ENCODE data around the gene ZNF292.
"Not testable (repeated sequence)": the region's sequence is repeated elsewhere in the genome, so short reads cannot be mapped to it uniquely, and the experiment has no call there.

Gene ZNF292

DNA sequence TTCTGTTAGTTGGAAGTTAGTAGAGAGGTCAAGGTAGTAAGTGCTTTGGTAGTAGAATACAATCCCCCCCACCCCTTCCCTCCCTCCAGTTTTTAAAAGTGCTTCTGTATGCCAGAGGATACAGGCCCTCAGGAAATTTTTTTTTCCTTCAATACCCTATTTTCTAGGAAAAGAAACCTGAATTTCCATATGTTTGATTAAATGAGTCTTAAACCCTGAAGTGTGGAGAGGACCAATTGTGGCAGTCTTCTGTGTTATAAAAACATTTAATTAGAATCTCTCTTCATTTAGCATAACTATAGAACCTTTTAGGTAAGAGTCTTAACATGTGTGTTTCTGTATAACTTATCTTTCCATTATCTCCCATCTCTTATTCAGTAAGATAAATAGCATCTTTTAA is 59.5 kb downstream of the ZNF292 start:
- DNase-seq (ENCODE audit: low spot score), result no peak

DNA sequence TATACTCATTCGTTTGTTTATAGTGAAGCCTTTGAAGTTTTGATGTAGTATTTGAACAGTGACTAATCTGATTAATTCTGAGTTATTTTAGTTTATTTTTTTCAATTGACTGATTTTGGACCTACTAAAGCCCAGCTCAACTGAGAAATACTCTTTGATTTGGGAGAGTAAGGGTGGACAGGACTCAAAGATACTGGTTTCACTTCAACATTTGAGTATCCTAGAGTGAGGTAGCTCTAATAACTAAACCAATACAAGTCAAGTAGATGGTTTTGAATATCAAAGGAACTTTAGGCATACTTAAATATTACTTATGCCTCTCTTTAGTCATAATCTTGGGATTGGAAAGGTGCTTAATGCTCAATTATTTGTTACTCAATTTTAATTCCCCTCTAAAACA is 65.6 kb downstream of the ZNF292 start:
- DNase-seq (ENCODE audit: low spot score), result no peak

DNA sequence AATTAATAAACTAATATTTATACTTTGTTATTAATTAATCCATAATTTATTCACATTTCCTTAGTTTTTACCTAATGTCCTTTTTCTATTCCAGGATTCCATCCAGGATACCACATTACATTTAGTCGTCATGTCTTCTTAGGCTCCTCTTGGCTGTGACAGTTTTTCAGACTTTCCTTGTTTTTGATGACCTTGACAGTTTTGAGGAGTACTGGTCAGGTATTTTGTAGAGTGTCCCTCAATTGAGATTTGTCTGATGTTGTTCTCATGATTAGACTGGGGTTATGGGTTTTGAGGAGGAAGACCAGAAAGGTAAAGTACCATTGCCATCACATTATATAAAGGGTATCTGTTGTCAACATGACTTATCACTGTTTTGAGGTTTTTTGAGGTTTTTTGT is 67.3 kb downstream of the ZNF292 start:
- no peak for DNase-seq (ENCODE audit: low spot score)

DNA sequence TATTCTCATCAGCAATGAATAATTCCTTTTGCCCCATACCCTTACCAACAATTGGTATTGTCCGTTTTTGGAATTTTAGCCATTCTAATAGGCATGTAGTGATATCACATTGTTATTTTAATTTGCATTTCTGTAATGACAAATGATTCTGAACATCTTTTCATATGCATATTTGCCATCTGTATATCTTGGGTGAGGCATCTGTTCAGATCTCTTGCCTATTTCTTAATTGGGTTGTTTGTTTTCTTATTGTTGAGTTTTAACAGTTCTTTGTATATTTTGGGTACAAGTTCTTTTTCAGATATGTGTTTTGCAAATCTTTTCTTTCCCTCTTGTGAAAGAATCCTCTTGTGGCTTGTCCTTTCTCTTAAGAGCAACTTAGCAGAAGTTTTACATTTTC is 69.6 kb downstream of the ZNF292 start:
- DNase-seq (ENCODE audit: low spot score), result no peak

DNA sequence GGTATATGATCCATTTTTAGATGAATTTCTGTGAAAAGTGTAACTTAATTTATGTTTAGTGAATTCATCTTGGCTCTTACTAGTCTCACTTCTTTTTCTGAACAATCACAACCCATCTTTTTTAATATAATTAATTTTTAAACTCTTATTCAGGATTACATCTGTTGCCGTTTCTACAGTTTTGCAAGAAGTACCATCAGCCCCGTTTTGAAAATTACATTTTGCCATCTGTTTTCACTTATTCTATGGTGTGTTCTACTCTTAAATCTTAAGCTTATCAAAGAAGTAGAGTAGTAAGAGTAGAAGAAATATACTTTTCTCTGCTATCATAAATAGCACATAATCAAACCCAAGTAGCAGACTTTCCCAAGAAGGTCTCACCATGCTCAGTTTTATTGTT is 70.1 kb downstream of the ZNF292 start:
- no peak for DNase-seq (ENCODE audit: low spot score)

DNA sequence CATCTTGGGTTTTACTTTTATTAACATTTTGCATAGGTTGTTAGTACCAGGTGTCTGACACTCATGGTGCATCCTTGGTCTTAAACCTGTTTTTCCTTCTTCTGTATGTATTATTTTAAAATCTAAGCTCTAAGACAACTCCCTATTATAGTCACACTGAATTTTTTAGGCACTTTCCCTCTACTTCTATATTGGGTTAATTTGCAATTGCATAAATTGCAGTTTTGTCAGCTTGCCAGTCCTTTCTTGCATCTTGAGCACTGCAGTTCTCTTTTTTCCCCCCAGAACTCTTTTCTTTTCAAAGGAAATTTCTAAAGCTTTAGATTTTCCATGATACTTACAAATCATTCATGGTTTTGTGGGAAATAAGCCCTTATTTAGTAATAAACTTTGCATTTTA is 70.6 kb downstream of the ZNF292 start:
- no peak for DNase-seq (ENCODE audit: low spot score)

DNA sequence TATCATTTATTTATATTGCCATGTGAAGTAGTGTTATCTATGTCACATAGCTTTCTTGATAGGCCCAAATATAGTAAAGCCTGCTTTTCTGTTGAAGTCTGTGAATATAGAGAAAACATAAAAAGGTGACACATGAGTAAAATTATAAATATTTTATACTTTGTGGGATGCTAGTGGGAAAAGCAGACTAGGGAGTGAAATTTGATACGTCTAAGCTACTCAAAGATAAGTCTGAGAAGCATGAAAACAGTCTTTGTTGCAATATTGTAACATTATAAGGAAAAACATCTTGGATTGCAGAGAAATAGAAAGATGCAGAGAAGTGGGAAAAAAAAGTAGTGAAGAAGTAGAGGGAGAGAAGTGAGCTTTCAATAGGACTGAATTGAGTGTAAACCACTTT is 75.4 kb downstream of the ZNF292 start:
- DNase-seq (ENCODE audit: low spot score), result no peak

DNA sequence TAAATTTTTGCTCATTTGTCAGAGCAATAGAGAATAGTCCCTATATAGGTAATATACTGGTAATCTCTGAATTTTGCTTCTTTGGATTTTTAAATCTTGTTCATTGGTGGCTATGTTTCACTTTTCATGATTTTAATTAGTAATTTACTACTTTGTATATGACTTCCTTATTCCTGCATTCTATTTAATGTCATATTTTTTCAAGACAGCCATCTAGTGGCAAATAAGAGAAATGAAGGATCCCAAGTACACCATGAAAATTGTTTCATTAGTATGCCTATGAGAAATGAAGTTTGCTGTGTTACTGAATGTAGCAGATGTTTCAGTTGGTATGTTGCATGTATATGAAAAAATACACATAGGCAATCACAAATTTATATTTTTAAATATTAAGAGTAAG is 82.4 kb downstream of the ZNF292 start:
- DNase-seq (ENCODE audit: low spot score), result peak; percentile 42

DNA sequence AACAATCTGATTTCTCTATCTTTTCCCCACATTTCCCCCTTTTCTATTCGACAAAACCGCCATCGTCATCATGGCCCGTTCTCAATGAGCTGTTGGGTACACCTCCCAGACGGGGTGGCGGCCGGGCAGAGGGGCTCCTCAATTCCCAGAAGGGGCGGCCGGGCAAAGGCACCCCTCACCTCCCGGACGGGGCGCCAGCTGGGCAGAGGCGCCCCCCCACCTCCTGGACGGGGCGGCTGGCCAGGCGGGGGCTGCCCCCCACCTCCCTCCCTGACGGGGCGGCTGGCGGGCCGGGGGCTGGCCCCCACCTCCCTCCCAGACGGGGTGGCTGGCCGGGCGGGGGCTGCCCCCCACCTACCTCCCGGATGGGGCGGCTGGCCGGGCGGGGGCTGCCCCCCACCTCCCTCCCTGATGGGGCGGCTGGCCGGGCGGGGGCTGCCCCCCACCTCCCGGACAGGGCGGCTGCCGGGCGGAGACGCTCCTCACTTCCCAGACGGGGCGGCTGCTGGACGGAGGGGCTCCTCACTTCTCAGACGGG is 83.8 kb downstream of the ZNF292 start:
- DNase-seq (ENCODE audit: low spot score), result not testable (repeated sequence)

DNA sequence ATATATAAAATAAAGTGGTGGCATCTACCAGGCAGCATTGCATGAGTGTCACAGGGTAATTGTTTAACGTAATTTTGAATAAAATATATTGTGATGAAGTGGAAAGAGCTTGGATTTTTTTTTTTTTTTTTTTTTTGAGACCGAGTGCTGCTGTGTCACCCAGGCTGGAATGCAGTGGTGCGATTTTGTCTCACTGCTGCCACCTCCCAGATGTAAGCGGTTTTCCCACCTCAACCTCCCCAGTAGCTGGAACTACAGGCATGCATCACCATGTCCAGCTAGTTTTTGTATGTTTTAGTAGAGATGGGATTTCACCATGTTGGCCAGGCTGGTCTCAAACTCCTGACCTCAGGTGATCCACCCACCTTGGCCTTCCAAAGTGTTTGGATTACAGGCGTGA is 85.9 kb downstream of the ZNF292 start:
- no peak for DNase-seq (ENCODE audit: low spot score)

DNA sequence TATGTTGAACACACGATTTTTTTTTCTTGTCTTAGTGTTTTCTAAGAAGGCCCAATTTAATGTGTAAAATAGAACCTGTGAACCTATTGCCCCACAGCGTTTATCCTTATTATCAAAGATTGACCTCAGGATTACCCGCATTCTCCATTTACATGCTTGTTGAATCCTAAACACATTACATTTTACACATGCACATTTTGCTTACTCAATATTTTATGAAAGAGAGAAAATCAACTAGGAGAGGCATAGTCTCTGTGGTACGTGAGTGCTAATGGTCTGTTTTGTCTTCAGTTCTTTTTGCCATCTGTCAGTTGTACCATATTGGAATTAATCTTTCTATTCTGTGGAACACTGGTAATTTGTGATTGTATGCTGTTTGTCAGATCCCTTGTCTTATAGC is 86.9 kb downstream of the ZNF292 start:
- no peak for DNase-seq (ENCODE audit: low spot score)

DNA sequence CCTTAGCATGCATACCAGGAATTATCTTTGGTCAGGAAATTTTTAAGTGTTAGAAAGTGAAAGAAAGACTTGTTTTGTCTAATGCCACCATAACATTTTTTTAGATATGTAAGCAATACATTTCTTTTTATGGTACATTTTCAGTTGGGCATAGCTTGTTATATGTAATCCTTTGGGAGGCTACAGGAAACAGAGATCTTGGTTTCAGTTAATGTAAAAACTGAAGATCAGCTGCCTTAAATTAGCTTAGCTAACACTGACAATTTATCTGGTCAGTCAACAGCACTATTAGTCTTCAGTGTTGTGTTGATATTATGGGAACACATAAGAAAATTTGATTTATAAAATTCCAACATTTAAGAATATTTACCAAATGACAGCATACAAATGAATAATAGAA is 88.4 kb downstream of the ZNF292 start:
- DNase-seq (ENCODE audit: low spot score), result no peak

DNA sequence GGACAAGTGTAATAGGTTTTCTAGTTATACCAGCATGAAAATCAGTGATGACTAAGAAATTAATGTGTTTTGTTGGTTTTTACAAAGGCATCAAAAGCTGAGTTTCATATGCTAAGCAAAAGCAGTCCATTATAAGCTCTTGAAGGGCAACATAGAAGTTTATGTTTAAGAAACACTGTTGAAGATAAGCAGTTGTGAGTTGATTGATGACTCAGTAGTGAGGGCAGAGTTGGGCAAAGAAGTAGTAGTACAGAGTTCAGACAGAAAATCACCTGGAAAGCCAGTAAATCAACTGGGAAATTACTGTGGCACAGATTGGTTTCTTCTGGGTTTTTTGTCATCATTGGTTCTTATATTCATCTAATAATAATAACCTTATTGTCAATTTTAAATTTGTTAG is 89.0 kb downstream of the ZNF292 start:
- DNase-seq (ENCODE audit: low spot score), result no peak

DNA sequence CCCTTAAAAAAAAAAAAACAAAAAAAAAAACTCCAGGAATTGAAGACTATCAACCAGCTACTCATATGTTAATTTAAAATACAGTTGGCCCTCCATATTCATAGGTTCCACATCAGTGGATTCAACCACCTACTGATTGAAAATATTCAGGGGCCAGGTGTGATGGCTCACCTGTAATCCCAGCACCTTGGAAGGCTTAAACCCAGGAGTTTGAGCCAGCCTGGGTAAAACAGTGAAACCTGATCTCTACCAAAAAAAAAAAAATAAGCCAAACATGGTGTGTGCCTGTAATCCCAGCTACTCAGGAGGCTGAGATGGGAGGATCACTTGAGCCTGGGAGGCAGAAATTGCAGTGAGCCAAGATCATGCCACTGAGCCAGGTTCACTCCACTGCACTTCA is 94.7 kb downstream of the ZNF292 start:
- DNase-seq (ENCODE audit: low spot score), result no peak

DNA sequence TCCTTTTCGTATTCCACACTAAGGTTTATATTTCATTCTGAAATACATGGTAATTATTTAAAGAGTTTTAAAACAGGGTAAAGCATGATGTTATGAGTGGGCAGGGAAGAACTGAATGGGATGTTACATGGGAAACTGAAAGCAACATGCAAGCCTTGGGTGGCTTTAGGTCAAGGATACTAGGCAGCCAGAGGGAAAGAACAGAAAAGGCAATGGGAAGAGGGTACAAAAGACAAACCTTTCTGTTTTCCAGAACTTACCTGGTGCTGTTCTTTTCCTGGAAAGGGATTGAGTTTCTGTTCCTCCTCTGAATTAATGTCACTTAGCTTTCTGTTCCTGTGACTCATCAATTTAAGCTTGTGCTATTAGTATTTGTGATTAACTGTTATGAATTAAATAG is 95.9 kb downstream of the ZNF292 start:
- no peak for DNase-seq (ENCODE audit: low spot score)

DNA sequence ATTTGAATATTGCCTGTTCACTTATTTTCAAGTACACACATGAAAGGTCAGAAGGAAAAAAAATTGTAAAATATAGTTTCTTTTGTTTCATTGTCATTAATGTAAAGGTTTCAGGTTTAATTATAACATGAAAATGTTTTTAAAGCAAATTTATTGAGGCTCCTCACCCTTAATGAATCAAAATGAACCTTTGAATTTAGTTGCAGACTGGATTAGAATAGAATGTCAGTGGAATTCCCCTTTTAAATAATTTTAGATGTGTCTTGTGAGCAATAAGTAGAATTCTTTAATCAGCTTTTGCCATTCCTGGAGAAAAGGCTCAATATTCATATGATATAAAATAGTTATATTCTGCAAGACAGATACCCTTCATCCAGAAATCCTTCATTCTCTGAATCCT is 96.4 kb downstream of the ZNF292 start:
- no peak for DNase-seq (ENCODE audit: low spot score)

DNA sequence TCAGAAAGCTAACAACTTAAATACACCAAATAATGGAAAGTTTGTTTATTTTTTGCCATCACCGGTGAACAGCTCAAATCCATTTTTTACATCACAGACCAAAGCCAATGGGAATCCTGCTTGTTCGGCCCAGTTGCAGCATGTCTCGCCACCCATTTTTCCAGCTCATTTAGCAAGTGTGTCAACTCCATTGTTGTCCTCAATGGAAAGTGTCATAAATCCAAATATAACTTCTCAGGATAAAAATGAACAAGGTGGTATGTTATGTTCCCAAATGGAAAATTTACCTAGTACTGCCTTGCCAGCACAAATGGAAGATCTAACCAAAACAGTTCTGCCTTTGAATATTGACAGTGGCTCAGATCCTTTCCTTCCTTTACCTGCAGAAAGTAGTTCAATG is 101.7 kb downstream of the ZNF292 start:
- DNase-seq (ENCODE audit: low spot score), result no peak

DNA sequence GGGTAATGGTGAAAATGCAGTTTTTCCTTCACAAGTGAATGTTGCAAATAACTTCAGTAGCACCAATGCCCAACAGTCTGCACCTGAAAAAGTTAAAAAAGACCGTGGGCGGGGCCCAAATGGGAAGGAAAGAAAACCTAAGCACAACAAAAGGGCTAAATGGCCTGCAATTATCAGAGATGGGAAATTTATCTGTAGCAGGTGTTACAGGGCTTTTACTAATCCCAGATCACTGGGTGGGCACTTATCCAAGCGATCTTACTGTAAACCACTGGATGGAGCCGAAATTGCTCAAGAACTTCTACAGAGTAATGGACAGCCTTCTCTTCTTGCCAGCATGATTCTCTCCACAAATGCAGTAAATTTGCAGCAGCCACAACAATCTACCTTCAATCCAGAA is 102.2 kb downstream of the ZNF292 start:
- DNase-seq (ENCODE audit: low spot score), result no peak

DNA sequence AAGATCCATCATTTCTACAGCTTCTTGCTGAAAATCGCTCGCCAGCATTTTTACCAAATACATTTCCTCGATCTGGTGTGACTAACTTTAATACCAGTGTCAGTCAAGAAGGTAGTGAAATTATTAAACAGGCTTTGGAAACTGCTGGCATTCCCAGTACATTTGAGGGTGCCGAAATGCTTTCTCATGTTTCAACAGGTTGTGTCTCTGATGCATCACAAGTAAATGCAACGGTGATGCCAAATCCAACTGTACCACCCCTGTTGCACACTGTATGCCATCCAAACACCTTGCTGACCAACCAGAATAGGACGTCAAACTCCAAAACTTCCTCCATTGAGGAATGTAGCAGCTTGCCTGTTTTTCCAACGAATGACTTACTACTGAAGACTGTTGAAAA is 102.6 kb downstream of the ZNF292 start:
- DNase-seq (ENCODE audit: low spot score), result no peak

DNA sequence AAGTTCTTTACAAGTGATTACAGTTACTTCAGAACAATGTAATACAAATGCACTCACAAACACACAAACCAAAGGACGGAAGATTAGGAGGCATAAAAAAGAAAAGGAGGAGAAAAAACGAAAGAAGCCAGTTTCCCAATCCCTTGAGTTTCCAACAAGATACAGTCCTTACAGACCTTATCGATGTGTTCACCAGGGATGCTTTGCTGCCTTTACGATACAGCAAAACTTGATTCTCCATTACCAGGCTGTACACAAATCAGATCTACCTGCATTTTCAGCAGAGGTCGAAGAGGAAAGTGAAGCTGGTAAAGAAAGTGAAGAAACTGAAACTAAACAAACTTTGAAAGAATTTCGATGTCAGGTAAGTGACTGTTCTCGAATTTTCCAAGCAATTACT is 104.4 kb downstream of the ZNF292 start:
- no peak for DNase-seq (ENCODE audit: low spot score)

DNA sequence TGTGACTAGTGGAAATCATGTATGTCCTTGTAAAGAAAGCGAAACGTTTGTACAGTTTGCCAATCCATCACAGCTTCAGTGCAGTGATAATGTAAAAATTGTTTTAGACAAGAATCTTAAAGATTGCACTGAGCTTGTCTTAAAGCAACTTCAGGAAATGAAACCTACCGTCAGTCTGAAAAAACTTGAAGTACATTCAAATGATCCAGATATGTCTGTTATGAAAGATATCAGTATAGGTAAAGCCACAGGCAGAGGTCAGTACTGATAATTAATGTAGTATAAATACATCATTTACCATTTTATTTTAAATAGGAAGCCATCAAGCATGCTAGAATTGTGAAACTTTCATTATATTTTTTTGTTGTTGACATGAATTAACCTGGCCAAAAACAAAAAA is 106.2 kb downstream of the ZNF292 start:
- DNase-seq (ENCODE audit: low spot score), result no peak

DNA sequence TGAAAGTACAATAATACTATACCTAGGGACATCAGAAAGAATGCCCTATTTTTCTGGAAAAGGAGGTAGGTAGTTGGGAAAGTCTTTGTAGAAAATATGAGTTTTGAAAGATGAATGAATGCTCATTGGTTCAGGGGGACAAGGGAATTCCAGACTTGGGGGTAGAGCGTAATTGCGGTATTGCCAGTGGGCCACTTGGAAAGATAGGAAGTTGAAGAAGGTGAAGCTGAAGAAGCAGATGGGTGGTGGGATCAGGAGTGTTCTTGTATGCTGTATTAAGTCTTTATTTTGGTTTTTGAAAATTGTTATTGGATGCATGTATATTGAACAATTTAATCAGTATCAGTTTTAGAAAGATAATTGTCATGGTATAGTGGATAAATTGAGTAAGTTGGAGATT is 109.1 kb downstream of the ZNF292 start:
- no peak for DNase-seq (ENCODE audit: low spot score)

DNA sequence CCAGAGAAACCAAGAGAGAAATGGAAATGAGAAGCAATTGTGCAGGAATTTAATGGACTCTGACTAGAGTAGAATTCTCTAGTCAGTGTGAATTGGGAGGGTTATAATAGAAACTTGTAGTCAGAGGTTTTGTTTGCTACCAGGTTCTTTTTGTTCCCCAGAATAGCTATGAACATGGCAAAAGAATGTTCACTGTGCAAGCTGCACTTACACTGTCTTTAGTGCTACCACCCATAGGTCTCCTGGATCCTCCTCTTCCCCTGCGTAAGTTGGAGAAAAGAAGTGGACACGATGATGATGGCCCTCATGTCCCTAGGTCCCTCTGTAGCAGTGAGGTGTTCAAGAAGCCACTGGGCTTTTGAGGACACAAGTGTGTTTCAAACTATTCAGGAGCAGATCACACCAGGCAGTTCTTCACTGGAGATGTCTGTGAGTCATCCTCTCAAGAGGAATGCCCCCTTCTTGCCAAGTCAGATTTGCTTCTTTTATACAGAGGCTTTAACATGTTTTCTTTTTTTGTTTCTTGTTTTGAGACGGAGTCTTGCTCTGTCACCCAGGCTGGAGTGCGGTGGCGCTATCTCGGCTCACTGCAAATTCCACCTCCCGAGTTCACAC is 119.4 kb downstream of the ZNF292 start:
- no peak for DNase-seq (ENCODE audit: low spot score)

DNA sequence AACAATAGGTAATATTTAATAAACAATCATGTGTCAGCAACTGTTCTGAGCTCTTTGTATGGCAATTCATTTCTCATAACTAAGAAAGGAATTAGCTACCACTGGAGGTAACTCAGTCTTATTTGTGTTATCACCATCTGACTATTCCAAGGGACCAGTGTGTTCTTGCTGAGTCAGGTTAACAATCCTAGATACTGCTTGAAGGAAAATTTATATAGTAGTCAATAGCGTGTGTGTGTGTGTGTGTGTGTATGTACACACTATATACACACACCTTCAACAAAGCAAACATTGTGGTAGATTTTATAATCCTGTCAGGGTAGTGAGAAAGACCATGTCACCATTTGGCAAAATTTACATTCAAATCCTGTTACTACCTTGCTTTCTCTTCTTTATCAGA is 121.3 kb downstream of the ZNF292 start:
- DNase-seq (ENCODE audit: low spot score), result no peak

DNA sequence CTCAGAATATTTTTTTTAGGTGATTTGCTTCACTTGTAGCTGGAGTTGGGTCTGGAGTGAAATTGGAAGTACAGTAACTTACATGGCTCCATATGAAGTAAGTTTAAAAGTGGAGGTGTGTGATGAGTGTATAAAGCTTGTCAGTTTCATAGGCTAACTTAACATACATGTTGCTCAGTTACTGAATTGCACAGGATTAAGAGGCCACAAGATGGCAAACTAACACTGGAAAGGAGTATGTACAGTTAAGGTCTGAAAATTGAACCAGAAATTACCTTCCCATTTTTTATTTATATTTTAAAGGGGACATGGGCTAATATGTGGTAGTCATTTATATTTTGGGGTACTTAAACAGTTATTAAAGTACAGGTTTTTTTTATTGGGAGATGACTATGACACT is 121.8 kb downstream of the ZNF292 start:
- no peak for DNase-seq (ENCODE audit: low spot score)

Data from hematopoietic multipotent progenitor cell treated with erythropoietin and hydrocortisone succinate and interleukin-3 and kit ligand, for 17 days (in vitro differentiated cells).